HG03103 (cell line): ENCODE results near the gene FNDC10.

Experiments
- ATAC-seq: cut with Tn5 transposase; IDR thresholded peaks from one replicate; pipeline ENCODE4 v1.9.1; 2021; ENCODE audit warnings: low read depth; ENCODE audit not compliant: unreplicated experiment

Gene FNDC10

GRCh38 chr1:1617516-1617915, 17.6 kb upstream of the FNDC10 start:
- no peak for ATAC-seq

GRCh38 chr1:1616838-1617237, 16.9 kb upstream of the FNDC10 start:
- ATAC-seq: no peak

GRCh38 chr1:1616045-1616790, 16.3 kb upstream of the FNDC10 start:
- peak; percentile 20 for ATAC-seq

DNA sequence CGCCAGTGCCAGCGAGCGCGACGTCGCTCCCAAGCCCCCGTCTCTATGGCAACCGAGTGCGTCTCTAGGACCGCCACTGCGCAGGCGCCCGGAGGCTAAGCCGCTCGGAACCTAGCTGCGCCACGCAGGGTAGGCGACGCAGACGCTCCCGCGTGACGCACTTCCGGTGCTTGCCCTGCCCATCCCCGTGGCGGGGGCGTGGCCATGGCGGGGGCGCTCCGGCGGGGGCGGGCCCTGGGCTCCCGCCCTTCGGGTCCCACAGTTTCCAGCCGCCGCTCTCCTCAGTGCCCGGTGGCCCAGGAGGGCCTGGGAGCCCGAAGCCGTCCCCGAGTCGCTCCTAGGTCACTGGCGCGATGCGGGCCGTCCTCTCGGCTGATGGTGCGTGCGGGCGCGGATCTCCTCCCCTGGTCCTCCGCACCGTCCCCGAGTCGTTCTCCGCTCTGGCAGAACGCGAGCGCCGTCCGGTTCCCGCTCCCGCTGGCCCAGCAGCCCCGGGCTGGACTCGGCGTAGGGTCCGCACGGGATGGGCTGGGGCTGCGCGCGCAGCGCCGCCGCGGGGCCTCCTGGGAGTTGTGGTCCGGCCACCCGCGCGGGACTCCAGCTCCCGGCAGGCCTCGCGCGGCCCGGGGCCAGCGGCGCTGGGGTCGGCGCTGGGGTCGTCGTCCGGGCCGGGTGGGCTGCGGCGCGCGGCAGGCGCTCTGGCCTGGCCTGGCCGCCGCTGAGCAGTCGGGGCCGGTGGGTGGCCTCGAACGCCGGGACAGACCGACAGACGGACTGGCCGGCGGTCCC, 15.5 kb upstream of the FNDC10 start, which contains the start of gene MIB2:
Gene MIB2 (plus strand): TSS at position 245 of the 789 bp plus-strand sequence. CDS start 7,953 bp downstream, outside the sequence.
- ATAC-seq: peak; percentile 72

- ATAC-seq: no peak
Measured at GRCh38 chr1:1614954-1615255, 15.0 kb upstream of the FNDC10 start.

GRCh38 chr1:1614204-1614953, 14.4 kb upstream of the FNDC10 start:
- ATAC-seq: no peak

- no peak for ATAC-seq
Measured at GRCh38 chr1:1613509-1614082, 13.7 kb upstream of the FNDC10 start.

GRCh38 chr1:1612104-1612400, 12.1 kb upstream of the FNDC10 start:
- no peak for ATAC-seq

- no peak for ATAC-seq
Measured at GRCh38 chr1:1610796-1611195, 10.9 kb upstream of the FNDC10 start.

DNA sequence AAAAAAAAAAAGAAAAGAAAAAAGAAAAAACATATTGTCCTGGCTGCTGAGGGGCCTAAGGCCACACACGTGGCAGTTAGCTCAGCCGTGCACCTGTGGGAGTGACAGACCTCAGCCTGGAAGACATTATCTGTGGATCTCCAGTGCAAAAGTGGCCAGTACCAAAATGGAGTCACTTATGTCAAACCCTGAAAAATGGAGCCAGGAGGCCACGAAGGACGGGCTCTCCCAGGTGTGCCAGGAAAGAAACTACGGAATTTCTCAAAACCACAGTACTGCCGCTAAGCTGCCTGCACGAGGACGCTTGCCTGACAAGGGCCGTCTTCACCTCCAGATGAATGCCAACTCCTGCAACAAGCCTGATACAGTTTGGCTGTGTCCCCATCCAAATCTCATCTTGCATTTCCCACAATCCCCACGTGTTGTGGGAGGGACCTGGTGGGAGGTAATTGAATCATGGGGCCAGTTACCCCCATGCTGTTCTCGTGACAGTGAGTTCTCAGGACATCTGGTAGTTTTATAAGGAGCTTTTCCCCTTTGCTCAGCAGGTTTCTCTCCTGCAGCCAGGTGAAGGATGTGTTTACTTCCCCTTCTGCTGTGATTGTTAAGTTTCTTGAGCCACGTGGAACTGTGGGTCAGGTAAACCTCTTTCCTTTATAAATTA, 10.0 kb upstream of the FNDC10 start:
- ATAC-seq: no peak

- ATAC-seq: no peak
Measured at GRCh38 chr1:1606232-1606631, 6.3 kb upstream of the FNDC10 start.

DNA sequence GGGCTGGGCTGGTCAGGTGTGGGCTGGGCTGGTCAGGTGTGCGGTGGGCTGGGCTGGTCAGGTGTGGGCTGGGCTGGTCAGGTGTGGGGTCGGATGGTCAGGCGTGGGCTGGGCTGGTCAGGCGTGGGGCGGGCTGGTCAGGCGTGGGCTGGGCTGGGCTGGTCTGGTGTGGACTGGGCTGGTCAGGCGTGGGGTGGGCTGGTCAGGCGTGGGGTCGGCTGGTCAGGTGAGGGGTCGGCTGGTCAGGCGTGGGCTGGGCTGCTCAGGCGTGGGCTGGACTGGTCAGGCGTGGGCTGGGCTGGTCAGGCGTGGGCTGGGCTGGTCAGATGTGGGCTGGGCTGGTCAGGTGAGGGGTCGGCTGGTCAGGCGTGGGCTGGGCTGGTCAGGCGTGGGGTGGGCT, 5.8 kb upstream of the FNDC10 start:
- ATAC-seq: no peak

DNA sequence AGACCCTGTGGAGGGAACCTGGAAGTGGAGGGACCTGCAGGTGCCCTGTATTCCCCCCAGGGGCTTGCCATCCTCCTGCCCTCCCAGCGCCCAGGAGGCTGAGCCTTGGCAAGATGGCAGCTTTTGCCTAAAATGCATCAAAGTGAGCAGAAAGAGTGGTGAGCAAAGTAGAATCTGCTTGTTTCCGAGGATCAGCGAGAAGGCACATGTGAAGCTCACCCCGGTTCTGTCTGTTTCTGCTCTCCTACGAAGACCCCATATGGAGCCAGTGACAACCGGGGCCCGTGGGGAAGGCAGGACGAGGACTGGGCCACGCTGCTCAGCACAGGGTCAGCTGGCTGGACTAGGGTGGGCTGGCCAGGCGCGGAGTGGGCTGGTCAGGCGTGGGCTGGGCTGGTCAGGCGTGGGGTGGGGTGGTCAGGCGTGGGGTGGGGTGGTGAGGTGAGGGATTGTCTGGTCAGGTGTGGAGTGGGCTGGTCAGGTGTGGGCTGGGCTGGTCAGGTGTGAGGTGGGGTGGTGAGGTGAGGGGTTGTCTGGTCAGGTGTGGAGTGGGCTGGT, 5.2 kb upstream of the FNDC10 start:
- no peak for ATAC-seq

DNA sequence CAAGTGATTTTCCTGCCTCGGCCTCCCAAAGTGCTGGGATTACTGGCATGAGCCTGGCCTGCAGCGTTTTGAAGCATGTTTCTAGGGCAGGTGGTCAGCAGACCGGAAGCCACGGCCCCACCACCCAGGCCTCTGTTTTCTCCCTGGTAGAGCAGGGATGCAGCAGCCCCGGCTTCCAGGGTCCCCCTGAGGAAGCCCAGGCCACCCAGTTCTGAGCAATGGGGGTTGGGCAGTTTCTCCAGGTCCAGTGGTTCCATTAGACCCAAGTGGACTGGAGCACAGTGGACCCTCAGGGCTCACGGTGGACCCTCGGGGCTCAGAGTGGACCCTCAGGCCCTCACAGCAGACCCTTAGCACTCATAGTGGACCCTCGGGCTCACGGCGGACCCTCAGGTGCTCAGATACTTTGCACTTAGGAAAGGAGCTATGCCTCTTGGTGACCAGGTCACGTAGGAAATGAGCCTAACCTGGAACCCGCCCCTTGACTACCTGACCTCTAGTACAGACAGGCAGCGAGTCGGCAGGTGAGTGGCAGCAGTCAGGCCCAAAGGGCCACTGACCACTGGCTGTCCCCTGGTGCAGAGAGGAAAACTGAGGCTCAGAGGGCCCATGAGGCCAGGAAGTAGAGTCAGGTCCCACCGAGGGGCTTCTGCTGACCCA, 4.6 kb upstream of the FNDC10 start:
- no peak for ATAC-seq

DNA sequence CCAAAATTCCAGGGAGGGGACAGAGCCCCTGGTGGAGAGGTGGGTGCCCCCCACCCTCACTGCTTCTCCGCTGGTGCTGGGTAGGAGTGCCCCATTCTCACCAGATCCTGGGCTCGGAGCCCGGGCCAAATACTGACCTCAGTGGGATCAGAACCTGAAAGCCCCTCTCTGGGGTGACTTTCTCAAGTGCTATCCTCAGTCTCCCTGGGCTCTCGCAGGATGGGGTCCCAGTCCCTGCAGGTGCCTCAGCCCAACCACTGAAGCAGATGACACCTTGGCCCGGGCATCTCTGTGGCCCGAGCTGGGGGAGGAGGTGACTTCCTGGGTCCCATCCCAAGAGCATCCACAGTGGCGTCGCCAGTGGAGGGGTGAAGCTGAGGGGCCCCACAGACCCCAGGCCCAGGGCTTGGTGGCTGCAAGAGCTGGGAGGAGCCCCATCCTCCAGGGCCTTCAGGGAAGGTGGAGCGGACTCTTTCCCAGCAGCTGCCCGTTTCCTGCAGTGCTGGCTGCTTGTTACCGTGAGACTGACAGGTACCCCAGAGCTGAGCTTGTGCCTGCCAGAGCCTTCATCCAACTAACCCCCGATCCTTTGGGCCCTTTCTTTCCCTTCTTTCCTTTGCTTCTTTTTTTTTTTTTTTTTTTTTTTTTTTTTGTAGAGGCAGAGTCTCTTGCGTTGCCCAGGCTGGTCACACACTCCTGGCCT, 3.9 kb upstream of the FNDC10 start:
- no peak for ATAC-seq

GRCh38 chr1:1602968-1603506, 3.1 kb upstream of the FNDC10 start:
- no peak for ATAC-seq

GRCh38 chr1:1602304-1602967, 2.5 kb upstream of the FNDC10 start:
- ATAC-seq: no peak

- no peak for ATAC-seq
Measured at GRCh38 chr1:1601564-1602303, 1.8 kb upstream of the FNDC10 start.
